ENCODE results near the gene FAM170B. TPM values are rescaled to one million over a fixed set of nuclear protein-coding genes. Genes with fewer than 3 reads are reported as not detected.

FAM170B gene
- total RNA-seq, 1 donor from 2014 or later, result not detected

- H3K4me3 ChIP-seq, result no peak overlapping the region
- no peak for DNase-seq (ENCODE audit: low spot score)
- no peaks in the 10 kb centered on the region for H3K27me3 ChIP-seq
- H2AFZ ChIP-seq (replicated peaks), result no peak overlapping the region
- H3K27ac ChIP-seq, result no peak overlapping the region
- peaks cover 7% of the 10 kb centered on the region for H3K27me3 Mint-ChIP-seq (ENCODE audit: insufficient read depth, low read depth)
- H3K4me2 ChIP-seq, result no peak overlapping the region
- H3K4me3 Mint-ChIP-seq, result no peak overlapping the region
- no peak overlapping the region for H3K9ac ChIP-seq
- no peaks in the 10 kb centered on the region for H3K4me1 ChIP-seq
- H3K4me1 Mint-ChIP-seq, result peaks cover 8% of the 10 kb centered on the region
- no peaks in the 10 kb centered on the region for H3K36me3 Mint-ChIP-seq
- H3K27ac Mint-ChIP-seq, result no peak overlapping the region
- H4K20me1 ChIP-seq (ENCODE audit: low read depth), result no peaks in the 10 kb centered on the region
- H3K9me3 ChIP-seq (ENCODE audit: low read depth), result no peaks in the 10 kb centered on the region
- TF ChIP-seq EZH2 (IDR thresholded peaks at IDR 0.05) (no peak), EZH2phosphoT487 (IDR thresholded peaks at IDR 0.05) (no peak), CTCF (IDR thresholded peaks at IDR 0.05) (no peak)
- peaks cover 7% of the 10 kb centered on the region for H3K9me3 Mint-ChIP-seq
- no peaks in the 10 kb centered on the region for H3F3A ChIP-seq (ENCODE audit: low read depth)
- H3K79me2 ChIP-seq (ENCODE audit: low read depth), result no peaks in the 10 kb centered on the region
- no peaks in the 10 kb centered on the region for H3K36me3 ChIP-seq
These were observed 10.4 kb upstream of the FAM170B start for GRCh38 chr10:49144058-49144720.

GRCh38 chr10:49143249-49143648, 9.4 kb upstream of the FAM170B start:
- Histone ChIP-seq H3K4me2 (no peak overlapping the region), H3F3A (ENCODE audit: low read depth) (no peaks in the 10 kb centered on the region), H3K27me3 (no peaks in the 10 kb centered on the region), H3K4me1 (no peaks in the 10 kb centered on the region), H3K36me3 (no peaks in the 10 kb centered on the region), H2AFZ (replicated peaks) (no peak overlapping the region), H3K4me3 (no peak overlapping the region), H4K20me1 (ENCODE audit: low read depth) (no peaks in the 10 kb centered on the region), H3K9ac (no peak overlapping the region), H3K9me3 (ENCODE audit: low read depth) (no peaks in the 10 kb centered on the region), H3K27ac (no peak overlapping the region), H3K79me2 (ENCODE audit: low read depth) (no peaks in the 10 kb centered on the region)
- no peak for DNase-seq (ENCODE audit: low spot score)
- Mint-ChIP-seq H3K27ac (no peak overlapping the region), H3K9me3 (peaks cover 5% of the 10 kb centered on the region), H3K27me3 (ENCODE audit: insufficient read depth, low read depth) (peaks cover 10% of the 10 kb centered on the region), H3K4me3 (no peak overlapping the region), H3K36me3 (no peaks in the 10 kb centered on the region), H3K4me1 (peaks cover 13% of the 10 kb centered on the region)
- TF ChIP-seq CTCF (IDR thresholded peaks at IDR 0.05) (no peak), EZH2phosphoT487 (IDR thresholded peaks at IDR 0.05) (no peak), EZH2 (IDR thresholded peaks at IDR 0.05) (no peak)

- DNase-seq (ENCODE audit: low spot score), result no peak
- Mint-ChIP-seq H3K27me3 (ENCODE audit: insufficient read depth, low read depth) (peaks cover 12% of the 10 kb centered on the region), H3K9me3 (no peaks in the 10 kb centered on the region), H3K27ac (no peak overlapping the region), H3K4me1 (peaks cover 13% of the 10 kb centered on the region), H3K36me3 (no peaks in the 10 kb centered on the region), H3K4me3 (no peak overlapping the region)
- H3K27me3 ChIP-seq, result no peaks in the 10 kb centered on the region
- H3K36me3 ChIP-seq, result no peaks in the 10 kb centered on the region
- no peaks in the 10 kb centered on the region for H3K79me2 ChIP-seq (ENCODE audit: low read depth)
- H3K4me2 ChIP-seq, result no peak overlapping the region
- no peak overlapping the region for H3K4me3 ChIP-seq
- no peak overlapping the region for H3K9ac ChIP-seq
- no peaks in the 10 kb centered on the region for H3F3A ChIP-seq (ENCODE audit: low read depth)
- no peaks in the 10 kb centered on the region for H4K20me1 ChIP-seq (ENCODE audit: low read depth)
- no peak overlapping the region for H2AFZ ChIP-seq (replicated peaks)
- H3K4me1 ChIP-seq, result no peaks in the 10 kb centered on the region
- no peaks in the 10 kb centered on the region for H3K9me3 ChIP-seq (ENCODE audit: low read depth)
- TF ChIP-seq EZH2phosphoT487 (IDR thresholded peaks at IDR 0.05) (no peak), EZH2 (IDR thresholded peaks at IDR 0.05) (no peak)
- H3K27ac ChIP-seq, result no peak overlapping the region
These were observed 7.9 kb upstream of the FAM170B start for GRCh38 chr10:49141541-49142332.

Measured in neural progenitor cell (in vitro differentiated cells).